Caki2 (cell line): ENCODE measurements around the gene NR1H3. TPM values are rescaled to one million over a fixed set of nuclear protein-coding genes. Genes with fewer than 3 reads are reported as not detected.

Source experiments
- DNase-seq: peaks from one replicate; pipeline ENCODE4 v3.0.0-alpha.2; 2015; ENCODE audit warnings: low read depth
- in situ Hi-C: cut with HindIII; loops from 2 replicates; pipeline ENCODE4 v1.10.0; 2016; ENCODE audit warnings: low sequenced_read_pairs, low pct_unique_long_range_greater_than_20kb, mixed read lengths
- total RNA-seq: library from RNA; depleted of rRNA; stranded (reverse); fragments of >200 nt; shearing (Covaris generic); gene quantifications from 2 replicates; pipeline ENCODE4 v1.2.3, GENCODE V29; 2014; ENCODE audit warnings: low replicate concordance

The NR1H3 gene
- total RNA-seq, 1 experiment from 2014 or later = 14.0 TPM

GRCh38 chr11:47241841-47242301 lies 15.9 kb upstream of the NR1H3 start:
- in situ Hi-C loops = no loop called here

GRCh38 chr11:47242596-47243192 lies 15.1 kb upstream of the NR1H3 start:
- in situ Hi-C loops = no loop called here

More at GRCh38 chr11:47241841-47242301, 15.9 kb upstream of the NR1H3 start:
- DNase-seq = no peak

GRCh38 chr11:47243454-47243853 lies 14.3 kb upstream of the NR1H3 start:
- DNase-seq = no peak
- in situ Hi-C loops = no loop called here

More at GRCh38 chr11:47242596-47243192, 15.1 kb upstream of the NR1H3 start:
- DNase-seq = no peak

- in situ Hi-C loops = no loop called here
- DNase-seq = no peak
These were observed 13.1 kb upstream of the NR1H3 start for GRCh38 chr11:47244448-47245350.

- no peak for DNase-seq
- in situ Hi-C loops = no loop called here
These were observed 12.0 kb upstream of the NR1H3 start for GRCh38 chr11:47245611-47246357.

GRCh38 chr11:47247502-47247901 lies 10.3 kb upstream of the NR1H3 start:
- in situ Hi-C loops = no loop called here
- DNase-seq = no peak

- in situ Hi-C loops = no loop called here
- DNase-seq = no peak
These were observed 9.5 kb upstream of the NR1H3 start for GRCh38 chr11:47248304-47248663.

GRCh38 chr11:47248664-47249377 lies 9.0 kb upstream of the NR1H3 start, which contains the start of gene ACP2:
ACP2 (minus strand) TSS chr11:47248814; CDS start chr11:47248789, 25 bp downstream.
- peak; percentile 82 for DNase-seq
- in situ Hi-C loops = no loop called here

GRCh38 chr11:47249378-47249715 lies 8.4 kb upstream of the NR1H3 start:
- no peak for DNase-seq
- in situ Hi-C loops = no loop called here

- no peak for DNase-seq
- in situ Hi-C loops = no loop called here
These were observed 6.0 kb upstream of the NR1H3 start for GRCh38 chr11:47251751-47252150.

- in situ Hi-C loops = no loop called here
- DNase-seq = no peak
These were observed 4.1 kb upstream of the NR1H3 start for GRCh38 chr11:47253660-47254059.

GRCh38 chr11:47254386-47254785 lies 3.4 kb upstream of the NR1H3 start:
- in situ Hi-C loops = no loop called here

GRCh38 chr11:47256374-47256773 lies 1.4 kb upstream of the NR1H3 start:
- in situ Hi-C loops = no loop called here
- DNase-seq = no peak

More at GRCh38 chr11:47254386-47254785, 3.4 kb upstream of the NR1H3 start:
- no peak for DNase-seq

GRCh38 chr11:47257177-47257516 lies 649 bp upstream of the NR1H3 start:
- DNase-seq = no peak
- in situ Hi-C loops = no loop called here

- in situ Hi-C loops = no loop called here
- no peak for DNase-seq
These were observed 614 bp downstream of the NR1H3 start for GRCh38 chr11:47258317-47258902.

GRCh38 chr11:47259232-47259977 lies 1.6 kb downstream of the NR1H3 start:
- in situ Hi-C loops = no loop called here
- DNase-seq = peak; percentile 45

- in situ Hi-C loops = no loop called here
These were observed 2.6 kb downstream of the NR1H3 start for GRCh38 chr11:47260366-47260765.

More at GRCh38 chr11:47260366-47260765, 2.6 kb downstream of the NR1H3 start:
- no peak for DNase-seq
